ENCODE data around the gene ACVR1.

ACVR1 gene

DNA sequence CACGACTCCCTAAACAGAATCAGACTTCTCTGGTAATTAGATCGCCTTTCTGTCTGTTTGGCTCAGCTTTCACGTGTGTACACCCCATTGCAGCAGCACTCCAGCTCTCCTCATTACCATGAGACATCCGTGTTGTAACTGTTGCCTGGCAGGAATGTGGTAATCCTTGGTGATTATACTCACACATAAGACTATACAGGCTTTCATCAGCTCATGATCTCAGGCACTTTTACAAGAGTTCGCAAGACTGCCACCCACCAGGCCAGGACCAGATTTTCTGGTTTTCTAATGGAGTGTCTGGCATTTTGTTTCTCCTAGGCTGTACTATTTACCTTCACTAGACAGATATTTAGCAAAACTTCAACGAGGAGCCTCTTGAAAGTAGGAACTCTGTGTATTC is 50.2 kb downstream of the ACVR1 start:
- DNase-seq, result no peak

DNA sequence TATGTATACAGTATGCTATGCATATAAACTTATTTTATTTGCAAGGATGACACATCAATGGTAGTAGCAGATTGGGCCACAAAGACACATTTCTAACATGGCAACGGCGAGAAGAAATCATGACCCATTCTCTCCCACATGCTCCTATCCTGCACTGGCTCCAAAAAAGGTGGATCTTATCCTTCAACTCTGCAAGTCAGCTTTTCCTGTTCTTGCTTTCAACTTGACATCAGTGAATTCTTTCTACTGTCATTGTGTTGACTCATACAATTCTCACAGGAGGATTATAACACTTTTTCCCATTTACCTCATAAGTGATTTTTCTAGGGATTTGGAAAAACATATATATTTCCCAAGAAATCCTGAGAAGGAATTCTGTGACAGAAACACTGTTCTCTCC is 53.1 kb downstream of the ACVR1 start:
- no peak for DNase-seq

DNA sequence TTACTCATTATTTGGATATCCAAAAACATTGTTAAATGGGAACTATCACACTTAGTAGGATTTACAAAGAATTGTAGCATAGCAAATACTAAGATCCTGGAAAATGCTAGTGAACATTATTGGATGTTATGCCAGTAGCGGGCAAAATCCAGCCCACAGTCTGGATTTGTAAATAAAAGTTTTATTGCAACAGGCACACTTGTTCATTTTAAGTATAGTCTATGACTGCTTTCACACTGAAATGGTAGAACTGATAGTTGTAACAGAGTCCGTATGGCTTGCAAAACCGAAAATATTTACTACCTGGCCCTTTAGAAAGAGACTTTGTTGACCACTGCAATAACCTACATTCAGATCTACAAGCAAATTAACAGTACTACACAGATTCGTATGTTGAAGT is 53.6 kb downstream of the ACVR1 start:
- no peak for DNase-seq

DNA sequence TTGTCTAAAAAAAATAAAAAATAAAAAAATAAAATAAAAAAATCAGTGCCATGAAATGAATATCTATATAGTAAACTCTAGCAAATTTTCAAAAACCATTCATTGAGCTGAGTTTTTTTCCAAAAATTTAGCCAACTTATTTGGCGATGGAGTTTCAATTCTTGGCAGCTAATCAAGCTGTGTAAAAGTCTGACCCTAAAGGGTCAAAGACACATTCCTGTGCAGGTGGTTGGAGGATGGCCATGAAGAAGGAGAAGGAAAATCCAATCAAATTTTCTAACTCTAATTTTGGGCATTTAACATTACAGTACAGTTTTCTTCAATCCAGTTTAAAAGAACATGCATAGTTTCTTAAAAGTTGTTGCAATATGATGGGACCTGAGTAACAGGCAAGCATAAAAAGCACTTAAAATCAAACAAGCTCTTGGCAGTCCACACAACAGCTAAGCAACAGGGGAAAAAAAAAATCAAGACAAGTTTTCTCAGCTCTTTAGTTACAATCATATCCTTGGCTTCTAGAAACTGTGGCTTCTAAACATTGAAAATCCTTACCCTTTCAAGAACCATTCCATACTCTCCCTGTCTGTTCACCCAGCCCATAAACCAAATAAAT is 54.5 kb downstream of the ACVR1 start:
- no peak for DNase-seq

DNA sequence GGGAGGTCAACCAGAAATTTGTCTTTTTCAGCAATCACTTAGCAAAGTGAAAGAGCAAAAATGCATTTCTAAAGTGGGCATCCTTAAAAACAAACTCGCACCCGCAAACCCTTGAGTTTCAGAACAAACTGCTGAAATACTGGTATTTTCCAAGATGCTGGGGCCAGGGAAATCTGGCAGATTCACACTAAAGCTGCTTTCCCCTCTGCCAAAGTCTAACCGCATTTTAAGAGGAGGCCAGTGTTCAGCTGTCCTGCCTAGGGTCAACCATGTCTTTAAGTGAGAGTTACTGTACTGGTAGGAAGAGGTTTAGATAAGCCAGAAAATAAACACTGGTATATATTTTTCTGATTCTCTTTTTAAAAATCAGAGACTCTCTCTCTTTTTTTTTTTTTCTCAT is 55.9 kb downstream of the ACVR1 start:
- no peak for DNase-seq

DNA sequence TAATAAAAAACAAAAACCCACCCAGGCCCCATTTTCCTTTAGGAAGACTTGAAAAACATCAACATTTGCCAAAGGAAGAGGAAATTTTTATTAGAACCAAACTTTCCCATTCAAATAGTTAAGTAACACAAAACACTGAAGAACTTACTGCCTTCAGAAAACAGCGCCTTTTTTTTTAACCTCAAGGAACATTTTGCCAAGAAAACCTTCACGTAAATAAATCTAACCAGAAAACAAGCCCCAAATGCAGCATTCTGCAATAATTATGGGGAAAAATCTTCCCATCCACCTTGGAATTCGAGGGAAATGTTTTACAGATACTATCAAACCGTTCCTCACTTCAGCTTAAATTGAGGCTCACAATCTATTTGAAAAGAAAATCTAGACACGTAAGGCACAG is 56.4 kb downstream of the ACVR1 start:
- DNase-seq, result no peak

DNA sequence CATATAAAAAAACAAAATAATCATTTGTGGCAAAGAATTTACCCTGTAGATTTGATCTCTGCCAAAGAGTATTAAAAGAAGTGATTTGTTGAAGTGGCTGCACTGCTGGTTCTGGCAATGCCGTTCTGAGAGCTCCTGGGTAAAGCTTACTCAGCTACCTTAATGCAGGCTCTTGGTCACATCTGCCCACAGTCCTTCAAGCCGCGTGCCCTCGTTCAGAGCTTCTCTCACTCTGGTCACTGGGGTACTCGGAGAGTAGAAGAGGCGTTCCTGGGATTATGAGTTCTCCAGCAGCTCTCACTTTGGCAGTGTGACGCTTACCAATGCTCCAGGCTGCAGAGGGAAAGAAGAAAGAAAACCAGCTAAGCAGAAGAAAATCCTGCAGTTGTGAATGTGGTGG is 57.9 kb downstream of the ACVR1 start:
- no peak for DNase-seq

DNA sequence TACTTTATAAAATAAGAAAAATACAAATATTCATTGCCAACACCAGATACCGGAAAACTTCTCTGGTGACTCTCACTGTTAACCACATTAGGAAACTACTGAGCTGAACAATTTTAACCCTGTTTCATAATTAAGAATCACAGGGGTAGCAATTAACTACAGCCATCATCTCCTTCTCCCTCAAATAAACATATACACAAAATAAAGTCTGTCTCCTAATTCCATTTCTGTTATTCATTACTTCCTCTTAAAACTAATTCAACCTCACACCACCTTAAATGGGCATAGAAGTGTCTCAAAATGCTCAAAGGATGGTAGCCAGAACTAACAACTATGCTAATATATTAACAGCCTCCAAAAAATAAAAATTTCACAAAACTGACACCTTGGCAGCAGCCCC is 60.7 kb downstream of the ACVR1 start:
- no peak for DNase-seq

DNA sequence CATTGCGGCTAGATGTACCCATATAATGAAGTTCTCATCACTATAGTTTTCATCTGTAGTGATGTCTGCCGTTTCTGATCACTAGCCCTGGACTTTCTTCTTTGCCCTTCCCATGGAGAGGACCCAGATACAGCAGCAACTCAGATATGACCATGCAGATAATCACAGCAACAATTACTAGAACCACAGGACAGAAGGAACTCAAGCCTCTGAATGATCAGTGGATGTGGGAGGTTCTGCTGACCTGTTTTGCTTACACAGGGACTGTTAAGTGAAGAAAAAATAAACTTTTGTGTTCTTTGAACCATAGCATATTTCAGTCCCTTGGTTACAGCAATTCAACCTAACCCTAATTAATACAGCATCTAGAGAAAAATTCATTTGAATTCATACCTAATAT is 62.7 kb downstream of the ACVR1 start:
- no peak for DNase-seq

DNA sequence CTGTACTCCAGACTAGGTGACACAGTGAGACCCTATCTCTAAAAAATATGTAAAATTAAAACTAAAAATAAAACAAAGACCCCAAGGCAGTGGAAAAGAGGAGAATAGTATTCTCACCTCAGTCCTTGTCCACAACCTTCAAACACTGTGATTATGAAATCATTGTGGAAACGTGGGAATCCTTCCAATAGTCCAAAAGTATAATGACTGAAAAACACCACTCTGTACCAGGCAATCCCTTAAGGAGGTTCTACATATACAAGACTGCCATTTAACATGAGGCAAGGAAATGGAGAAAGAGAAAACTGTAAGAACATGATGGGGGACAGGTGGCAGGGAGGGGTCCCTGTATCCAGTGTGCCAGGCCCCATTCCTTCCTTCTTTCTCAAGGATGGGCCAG is 66.1 kb downstream of the ACVR1 start:
- no peak for DNase-seq

DNA sequence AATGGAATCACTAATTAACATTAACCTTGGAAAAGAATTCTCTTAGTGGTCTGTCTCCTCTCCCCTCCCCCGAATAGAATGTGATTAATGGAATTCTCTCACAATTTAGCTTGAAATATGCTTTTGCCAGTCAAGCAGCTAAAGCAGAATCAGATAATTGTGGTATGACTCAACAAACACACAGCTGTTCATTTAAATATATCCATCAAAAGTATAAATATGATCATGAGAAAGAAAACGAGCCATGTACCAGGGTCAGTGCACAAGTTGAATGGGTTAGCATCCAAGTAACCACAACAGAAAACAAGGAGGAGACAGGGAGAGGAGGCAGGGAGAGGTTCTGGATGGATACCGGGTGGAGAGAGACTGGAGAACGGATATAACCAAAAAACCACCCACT is 66.9 kb downstream of the ACVR1 start:
- DNase-seq, result no peak

DNA sequence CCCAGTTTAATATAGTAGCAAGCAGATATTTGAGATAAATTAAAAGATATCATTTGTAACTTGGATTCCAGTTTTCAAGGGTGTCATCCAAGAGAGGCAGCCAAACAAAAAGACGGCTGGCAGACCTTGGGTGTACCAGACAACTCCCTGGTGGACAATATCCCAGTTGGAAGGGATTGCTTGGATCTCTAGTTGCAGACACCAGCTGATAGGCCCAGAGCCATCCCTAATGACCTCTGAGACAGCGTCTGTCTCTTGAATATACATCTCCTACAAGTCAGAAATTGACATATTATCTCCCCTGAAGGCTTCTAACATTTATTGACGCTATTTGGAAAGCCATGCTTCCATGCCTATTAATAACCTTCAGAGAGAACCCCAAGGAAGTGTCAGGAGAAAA is 67.7 kb downstream of the ACVR1 start:
- no peak for DNase-seq

DNA sequence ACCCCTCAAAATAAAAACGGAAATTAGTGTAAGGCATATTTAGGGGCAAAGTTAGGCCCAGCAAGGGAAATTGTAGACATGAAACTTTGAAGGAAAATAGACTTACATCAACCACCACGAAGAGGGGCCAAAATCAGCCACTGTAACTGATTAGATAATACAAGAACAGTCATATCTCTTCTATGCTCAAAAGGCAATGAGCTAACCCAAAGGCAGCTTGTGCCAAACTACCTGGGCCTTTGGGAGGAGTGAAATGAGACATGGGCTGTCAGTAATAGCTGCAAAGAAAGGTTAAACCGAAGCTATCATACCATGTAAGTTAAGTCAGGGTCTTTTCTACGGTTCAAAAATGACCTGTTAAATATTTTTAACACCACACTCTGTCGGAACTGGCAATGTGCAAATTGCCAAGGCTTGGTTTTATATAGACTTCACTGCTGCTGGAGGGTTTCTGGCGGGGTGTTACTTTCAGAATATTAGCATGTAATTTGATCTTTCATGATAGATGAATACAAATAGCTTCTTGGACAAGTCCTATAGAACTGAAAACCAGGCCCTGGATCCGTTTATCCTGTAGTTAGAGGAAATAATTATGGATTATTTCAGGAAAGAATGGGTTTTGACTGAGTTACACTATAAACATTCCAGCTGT is 69.6 kb downstream of the ACVR1 start:
- DNase-seq, result no peak

DNA sequence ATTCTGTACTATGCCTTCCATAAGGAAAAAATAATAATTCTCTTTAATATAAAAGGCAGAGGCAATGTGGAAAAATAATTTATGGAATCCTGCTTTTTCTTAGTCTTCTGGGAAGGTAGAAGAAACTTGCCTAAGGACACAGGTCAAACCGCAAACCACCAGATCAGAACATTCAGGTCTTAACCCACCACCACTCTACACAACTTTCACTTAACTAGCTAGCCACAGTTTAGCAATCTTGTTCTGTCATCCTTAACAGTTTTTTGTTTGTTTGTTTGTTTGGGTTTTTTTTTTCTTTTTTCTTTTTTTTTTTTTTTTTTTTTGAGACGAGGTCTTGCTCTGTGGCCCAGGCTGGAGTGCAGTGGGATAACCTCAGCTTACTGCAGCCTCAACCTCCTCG is 70.6 kb downstream of the ACVR1 start:
- no peak for DNase-seq

DNA sequence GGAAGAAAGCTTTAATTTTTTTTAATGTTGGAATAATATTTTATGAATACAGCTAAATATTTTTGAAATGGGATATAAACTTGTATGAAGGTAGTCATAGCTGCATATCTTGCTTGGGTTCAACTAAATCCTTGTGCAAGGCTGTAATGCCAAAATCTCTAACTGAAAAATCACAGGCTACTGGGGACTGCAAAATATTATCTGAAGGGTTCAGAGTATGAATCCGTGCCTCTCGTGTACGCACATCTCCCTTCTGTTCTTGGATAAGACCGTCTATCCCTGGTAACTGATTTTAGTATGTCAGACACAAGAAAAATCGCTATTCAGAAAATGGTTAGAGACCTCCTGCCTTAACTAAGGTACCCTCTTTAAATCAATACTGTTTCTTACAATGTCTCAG is 71.8 kb downstream of the ACVR1 start:
- DNase-seq, result no peak

DNA sequence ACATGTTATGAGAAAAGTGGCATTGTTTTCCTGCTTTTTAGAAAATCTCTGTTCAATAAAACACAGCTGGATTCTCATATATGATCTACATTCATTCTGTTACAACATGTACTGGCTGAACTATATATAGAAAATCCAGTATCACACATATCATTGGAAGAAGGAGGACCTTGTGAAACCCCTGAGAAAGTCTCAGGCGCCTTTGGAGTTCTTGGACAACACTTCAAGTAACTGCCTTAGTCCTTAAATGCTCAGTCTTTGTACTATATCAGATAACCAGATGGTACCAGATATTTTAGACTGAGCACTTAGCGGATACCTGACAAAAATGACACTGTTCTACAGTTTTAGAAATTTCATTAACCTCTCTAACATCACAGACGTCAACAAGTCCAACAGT is 72.2 kb downstream of the ACVR1 start:
- DNase-seq, result no peak

DNA sequence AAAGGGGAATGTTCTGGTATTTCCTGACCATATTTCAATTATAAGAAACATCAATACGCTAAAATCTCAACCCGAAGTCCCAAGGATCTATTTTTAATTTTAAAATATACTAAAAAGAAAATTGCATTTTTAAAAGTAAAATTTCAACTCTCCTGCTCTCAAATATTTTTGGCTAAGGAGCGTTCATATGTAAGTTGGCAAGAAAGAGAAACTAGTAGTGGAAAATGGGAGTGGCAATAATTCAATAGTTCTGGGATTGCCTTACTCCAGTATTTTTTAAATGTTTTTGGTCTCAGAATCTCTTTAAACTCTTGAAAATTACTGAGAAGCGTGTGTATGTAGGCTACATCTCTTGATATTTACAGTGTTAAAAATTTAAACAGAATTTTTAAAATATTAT is 72.7 kb downstream of the ACVR1 start:
- no peak for DNase-seq

DNA sequence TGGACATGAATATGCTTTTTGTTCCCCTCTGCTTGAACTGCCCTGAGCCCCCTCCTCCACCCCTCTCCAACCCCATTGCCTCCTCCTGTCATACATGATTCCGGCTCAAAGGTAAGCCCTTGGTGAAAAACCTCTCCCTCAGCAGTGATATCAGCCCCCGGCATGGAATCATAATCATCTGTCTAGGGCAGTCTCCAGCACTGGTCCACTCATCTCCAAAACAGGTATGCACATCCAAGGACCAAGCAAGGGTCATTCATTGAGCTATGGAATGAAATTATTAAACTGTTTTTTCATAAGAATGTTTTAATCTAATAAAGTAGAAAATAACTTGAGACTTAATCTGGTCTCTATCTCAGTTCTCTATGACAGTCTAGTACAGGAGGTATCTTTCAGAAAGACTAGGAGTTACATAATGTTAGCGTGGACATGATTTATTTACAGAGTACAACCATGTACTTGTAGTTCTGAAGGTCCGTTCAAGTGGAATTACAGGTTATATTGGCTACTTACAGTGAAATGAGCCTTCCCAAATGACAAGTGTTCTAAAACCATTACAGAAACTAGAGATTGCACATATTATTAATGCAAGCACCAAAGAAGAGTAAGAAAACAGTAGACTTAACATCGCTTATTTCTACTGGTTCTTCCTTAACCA is 75.2 kb downstream of the ACVR1 start:
- DNase-seq, result no peak

DNA sequence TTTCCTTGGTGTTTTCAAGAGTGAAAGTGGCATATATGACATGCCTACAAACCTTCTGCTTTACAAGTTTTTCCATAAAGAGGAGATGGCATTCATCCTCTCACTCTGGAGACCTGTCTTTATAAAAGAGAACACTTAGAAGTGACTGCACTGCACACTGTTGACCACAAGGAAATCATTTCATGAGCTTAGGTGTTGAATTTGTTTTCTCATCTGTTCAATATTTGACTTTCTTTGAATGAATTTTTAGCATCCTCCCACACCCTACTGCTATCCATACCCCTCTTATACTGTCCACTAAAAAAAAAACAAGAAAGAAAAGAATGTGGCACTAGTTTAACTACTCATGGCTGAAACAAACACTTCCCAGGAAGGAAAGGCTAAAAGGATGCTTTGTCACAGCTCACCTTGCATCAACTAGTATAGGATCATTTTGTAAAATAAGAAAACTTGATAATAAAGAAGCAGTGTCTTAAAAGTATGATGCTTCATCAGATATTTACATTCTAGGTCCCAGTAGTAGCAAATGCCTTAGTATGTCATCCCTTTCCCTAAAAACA is 83.0 kb downstream of the ACVR1 start:
- DNase-seq, result no peak

DNA sequence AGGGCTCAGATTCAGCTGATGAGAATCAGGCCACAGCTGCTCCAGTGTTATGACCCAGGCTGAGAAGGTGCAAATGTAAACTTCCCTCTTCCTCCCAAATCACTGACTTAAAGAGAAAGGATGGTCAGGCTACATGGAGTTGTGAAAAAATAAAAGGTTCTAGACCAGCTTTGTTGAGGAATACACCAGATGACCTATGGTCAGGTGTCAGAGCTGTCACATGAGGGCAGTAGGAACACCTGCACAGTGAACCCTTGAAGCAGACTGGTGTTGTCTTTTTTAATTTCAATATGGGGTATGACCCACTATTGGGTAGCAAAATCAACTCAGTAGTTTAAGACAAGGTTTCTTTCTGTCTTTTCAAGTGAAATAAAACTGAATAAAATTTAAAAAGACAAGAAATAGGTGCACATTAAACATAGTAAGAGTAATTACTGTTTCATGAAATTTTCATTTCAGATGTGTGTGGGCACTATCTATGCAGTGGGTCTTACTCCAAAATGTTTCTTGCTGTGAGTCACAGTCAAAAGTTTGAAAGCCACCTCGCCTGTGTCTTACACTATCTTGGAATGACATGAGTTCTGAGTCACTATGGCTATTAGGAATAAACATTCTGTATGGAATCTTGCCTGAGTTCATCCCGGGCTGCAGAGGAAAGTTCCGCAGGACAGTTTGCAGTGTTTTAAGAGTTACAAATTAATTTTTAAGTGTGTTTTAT is 83.6 kb downstream of the ACVR1 start:
- no peak for DNase-seq

DNA sequence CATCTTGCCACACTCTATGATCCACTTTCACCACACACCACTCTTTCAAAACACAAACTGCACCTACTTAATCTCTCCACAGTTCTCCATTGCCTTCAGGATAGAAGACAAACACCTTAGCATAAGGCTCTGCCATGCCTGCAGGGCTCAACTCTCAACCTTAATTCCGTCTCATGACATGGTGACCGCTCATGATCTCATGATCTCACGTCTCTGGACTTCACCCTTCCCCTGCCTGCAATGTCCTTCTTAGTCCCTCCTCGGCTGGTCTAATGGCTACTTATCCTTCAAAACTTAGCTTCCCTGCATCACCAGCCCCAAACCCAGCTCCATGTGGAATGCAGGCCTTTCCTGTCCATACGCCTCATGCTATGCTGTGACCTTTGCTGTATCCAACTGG is 85.3 kb downstream of the ACVR1 start:
- no peak for DNase-seq

DNA sequence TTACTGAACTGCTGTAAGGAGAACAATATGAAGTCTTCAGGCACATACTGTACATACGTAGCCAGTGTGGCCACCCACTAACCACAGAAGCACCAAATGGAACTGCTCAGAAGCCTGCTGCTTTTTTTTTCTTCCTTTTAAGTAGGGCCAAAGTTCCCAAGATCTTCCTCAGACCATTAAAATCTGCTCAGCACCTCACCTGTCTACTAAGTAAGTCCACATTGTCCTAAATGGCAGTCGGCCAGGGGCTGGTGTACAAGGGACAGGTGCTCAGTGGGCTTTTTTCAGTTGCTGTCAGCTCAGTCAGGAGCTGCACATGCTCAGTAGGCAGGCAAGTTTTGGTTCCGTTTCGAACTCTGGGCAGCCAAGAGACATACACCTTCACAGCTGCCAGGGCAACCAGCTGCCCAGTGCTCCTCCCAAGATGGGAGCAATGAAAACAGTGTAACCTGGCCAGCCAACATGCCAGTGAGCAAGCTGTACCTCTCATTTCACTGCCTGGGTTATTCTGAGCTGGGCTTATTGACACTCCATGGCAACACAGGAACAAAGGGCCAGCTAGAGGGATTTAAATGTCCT is 86.1 kb downstream of the ACVR1 start:
- no peak for DNase-seq

DNA sequence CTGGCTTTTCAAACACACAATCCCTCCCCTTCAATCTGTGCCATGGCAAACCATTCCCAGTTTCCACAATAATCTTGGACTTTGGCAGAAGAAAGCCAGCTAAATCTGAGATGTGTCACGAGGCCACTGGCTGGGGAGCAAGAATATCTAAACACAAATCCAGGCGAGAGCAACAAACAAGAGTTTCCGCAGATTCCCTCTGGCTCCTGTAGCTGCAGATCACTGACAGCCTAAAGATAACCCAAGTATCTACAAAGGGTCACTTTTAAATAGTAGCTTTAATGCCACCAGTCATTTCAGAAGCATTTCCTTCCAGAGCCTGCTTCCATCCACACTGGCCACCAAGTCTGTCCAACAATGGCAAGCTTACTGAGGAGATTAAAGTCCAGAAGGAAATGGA is 86.9 kb downstream of the ACVR1 start:
- DNase-seq, result no peak
